Measurements from ENCODE around the gene SRGAP2.
"Not testable (repeated sequence)": the region's sequence is repeated elsewhere in the genome, so short reads cannot be mapped to it uniquely, and the experiment has no call there.

The SRGAP2 gene

GRCh38 chr1:206205569-206205968 is 2.2 kb downstream of the SRGAP2 start:
- DNase-seq (ENCODE audit: low spot score) = not testable (repeated sequence)

DNA sequence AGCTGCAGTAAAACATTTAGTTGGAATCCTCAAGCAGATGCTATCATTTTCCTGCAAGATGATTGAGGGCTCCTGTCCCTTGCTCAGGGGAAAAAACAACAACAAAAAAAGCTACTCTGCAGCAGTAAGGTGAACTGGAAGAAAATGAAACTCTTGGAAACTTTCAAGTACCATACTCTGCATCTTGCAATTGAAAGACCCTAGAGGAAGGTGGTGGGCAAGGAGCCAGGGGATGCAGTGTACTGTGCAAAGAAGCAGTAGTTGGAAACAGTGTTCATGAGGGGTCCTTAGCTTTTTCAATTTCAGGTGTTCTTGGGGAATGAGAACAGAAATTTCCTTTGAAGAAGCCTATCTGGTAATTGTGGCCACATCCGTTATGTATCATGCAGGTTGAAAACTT is 7.5 kb downstream of the SRGAP2 start:
- not testable (repeated sequence) for DNase-seq (ENCODE audit: low spot score)

GRCh38 chr1:206215600-206216392 is 12.5 kb downstream of the SRGAP2 start:
- DNase-seq (ENCODE audit: low spot score) = not testable (repeated sequence)

GRCh38 chr1:206218285-206218684 is 14.9 kb downstream of the SRGAP2 start:
- DNase-seq (ENCODE audit: low spot score) = not testable (repeated sequence)

DNA sequence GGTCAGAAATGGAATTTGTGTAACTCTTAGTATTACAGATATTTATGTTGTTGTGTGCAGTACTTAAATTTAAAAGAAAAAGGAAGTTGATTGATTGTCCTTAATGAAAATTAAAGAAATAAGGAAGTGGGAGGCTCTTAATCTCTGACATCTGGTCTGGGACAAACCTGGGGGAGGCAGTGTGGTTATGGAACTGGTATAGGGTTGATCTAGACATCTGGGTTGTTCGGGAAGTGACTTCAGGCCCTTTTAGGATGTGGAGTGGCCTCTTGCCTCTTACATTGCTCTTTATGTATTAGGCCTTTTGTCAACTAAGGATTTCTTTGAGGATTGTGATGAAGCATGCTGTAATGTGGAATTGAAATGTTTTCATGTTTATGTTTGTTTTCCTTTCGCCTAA is 15.4 kb downstream of the SRGAP2 start:
- DNase-seq (ENCODE audit: low spot score) = not testable (repeated sequence)

DNA sequence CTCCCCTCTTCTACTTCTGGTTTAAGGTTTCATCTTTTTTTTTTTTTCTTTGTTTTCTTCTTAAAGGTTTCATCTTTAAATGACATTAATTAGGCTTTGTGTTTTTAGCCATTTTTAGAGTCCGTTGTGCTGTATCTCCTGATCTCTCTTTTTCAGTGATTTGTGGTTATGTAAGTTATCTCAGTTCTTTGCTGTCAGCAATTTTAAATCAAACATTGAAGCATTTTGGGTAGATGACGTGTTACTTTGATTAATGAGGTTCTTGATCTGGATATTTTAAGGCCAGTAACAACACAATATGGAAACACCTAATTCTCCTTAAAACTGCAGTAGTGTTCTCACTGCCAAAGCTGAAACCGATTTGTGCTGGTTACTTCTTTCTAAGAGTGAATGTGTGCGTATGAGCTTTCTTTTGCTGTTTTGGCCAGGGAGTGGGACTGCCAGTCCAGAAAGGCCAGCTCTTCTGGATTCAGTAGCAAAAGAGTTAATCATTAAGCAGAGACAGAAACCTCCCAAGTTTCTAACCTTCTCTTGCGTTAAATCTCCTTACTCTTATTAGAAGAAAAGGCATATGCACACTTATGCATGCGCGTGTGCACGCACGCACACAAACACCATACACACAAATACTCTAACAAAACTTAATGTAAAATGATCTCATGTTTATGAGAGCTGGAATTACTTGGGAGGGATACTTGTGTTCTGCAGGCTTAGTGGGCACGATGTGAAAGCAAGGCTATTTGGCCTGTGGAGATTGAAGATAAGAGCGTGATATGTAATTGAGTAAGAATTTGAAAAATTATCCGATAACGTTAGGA is 16.4 kb downstream of the SRGAP2 start:
- DNase-seq (ENCODE audit: low spot score) = not testable (repeated sequence)

DNA sequence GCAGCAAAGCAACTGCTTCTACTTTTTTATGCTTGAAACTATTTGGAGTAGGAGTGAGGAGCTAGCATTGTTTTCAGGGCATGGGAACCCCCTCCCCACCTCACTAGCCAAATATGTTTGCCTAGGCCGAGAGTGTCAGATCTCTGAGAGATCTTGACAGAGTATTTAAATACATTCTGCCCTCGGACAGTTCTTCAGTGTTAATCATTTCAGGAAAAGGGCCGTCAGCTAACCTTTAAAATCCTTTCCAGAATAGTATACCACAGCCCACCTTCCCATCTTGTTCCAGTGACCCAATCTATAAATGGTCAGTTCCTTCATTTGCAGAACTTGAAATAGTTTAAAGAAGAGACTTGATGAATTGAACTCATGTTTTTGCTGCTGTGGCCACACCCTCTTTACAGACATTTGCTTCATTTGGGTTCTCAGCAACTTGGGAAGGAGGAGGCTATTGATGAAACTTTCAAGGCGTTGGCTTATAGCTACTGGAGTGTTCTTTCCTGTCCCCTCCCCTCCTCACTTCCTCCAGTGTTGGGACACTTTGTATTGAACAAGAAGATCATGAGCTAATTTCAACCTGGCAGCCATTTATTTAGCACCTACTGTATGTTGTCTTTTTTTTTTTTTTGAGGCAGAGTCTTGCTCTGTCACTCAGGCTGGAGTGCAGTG is 17.1 kb downstream of the SRGAP2 start:
- DNase-seq (ENCODE audit: low spot score) = not testable (repeated sequence)

GRCh38 chr1:206221585-206221984 is 18.2 kb downstream of the SRGAP2 start:
- not testable (repeated sequence) for DNase-seq (ENCODE audit: low spot score)

- DNase-seq (ENCODE audit: low spot score) = not testable (repeated sequence)
These were observed 20.9 kb downstream of the SRGAP2 start for GRCh38 chr1:206224190-206224776.

DNA sequence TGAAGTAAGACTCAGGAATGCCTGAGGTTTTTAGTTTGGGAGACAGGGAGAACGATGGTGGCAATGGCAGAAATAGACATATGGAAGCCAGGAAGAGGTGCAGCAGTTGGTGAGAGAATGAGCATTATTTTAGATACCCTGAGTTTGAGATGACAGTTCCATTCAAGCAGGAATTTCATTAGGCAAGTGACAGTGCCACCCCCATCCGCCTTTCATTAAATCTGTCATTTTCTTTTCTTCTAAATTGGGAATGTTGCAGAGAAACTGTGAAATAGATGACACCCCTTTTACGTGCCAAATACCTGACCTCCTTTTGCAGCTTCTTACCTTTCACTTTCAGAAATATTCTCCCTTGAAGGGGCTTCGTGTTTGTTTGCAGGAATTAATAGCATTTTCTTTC is 22.0 kb downstream of the SRGAP2 start:
- not testable (repeated sequence) for DNase-seq (ENCODE audit: low spot score)

DNA sequence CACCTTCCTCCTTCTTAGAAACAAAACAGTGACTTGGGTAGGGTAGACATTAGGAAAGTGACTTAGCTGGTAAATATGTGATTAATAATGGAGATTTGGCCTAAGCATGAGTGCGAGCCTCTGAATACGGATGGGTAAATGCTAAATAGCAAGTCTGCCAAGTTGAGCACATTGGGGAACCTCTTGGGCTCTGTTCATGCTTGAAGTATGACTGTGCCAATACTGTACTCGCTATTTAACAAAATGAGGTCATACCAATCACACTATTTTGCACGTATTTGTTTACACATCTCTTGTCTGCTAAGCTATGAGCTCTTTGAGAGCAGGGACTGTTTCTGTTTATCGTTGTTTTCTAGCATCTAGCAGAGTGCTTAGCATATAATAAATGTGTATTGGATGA is 23.5 kb downstream of the SRGAP2 start:
- DNase-seq (ENCODE audit: low spot score) = not testable (repeated sequence)

- DNase-seq (ENCODE audit: low spot score) = not testable (repeated sequence)
These were observed 25.9 kb downstream of the SRGAP2 start for GRCh38 chr1:206229286-206229685.

- not testable (repeated sequence) for DNase-seq (ENCODE audit: low spot score)
These were observed 28.6 kb downstream of the SRGAP2 start for GRCh38 chr1:206231989-206232388.

- not testable (repeated sequence) for DNase-seq (ENCODE audit: low spot score)
These were observed 29.8 kb downstream of the SRGAP2 start for GRCh38 chr1:206232970-206233645.

DNA sequence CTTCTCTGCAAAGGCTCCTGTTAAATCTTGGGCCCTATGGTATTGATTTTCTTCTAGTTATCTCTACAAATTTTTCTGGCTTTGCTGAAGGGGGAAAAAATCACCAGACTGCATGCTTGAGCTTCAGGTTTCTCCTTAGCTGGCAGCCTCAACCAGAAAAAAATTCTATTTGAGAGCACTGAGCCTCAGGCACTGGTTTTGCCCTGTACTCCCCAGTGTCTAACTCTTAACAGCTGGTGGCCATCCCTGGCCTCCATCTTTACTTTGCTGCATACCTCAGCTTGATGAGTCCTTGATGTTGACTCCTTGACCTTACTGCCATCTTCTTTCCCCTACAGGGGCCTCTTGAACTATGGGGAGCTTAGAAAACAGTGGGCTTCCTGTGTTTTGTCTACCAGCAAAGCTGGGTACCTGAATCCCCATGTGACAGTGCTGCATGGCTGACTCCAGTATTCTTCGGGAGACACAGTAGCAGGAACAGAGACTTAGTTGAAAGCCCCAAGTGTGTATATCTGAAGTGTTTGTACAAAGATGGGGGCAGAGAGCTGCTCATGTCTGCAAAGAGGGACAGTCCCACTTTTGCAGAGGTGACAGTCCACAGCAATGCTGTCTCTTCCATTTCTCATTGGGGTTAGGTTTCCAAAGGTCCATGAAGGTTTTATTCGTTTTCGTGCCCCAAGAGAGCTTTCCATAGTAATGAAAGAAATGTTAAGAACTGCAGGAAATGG is 31.0 kb downstream of the SRGAP2 start:
- DNase-seq (ENCODE audit: low spot score) = not testable (repeated sequence)

DNA sequence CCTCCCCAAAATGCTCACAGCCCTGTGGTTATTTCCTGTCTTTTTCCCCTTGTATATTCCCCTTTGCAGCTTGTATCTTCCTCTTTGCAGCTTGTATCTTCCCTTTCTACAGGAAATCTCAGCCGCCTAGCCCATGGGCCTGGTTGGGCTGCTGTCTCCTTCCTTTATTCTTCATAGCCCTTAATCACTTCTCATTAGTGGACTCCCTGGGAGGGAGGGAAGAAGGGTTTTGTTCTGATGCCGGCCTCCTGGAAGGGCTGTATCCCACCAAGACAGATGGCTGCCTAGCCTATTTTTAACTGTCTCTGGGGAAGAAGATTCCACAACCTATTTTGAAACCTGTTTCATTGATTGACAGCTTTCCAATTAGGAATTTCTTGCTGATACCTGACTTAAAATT is 31.8 kb downstream of the SRGAP2 start:
- not testable (repeated sequence) for DNase-seq (ENCODE audit: low spot score)

GRCh38 chr1:206240288-206240687 is 36.9 kb downstream of the SRGAP2 start:
- DNase-seq (ENCODE audit: low spot score) = not testable (repeated sequence)

DNA sequence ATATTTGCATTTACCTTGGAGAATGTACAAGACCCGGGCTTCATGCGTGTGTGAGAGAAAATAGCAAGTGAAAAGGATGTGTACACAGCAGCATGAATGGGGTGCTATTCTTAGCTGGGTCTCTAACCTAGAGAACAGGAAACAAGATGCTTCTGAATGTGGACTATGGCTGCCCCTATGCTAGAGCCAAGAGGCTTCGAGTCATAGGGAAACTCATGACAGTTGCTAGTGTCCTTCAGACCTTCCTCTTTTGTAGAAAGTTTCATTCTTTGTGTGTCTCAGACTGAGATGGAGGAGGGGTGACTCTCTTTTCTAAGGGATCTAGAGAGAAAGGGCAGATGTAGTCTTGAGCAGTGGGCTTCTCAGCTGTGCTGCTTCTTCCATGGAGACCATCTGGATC is 40.0 kb downstream of the SRGAP2 start:
- DNase-seq (ENCODE audit: low spot score) = not testable (repeated sequence)

- not testable (repeated sequence) for DNase-seq (ENCODE audit: low spot score)
These were observed 42.1 kb downstream of the SRGAP2 start for GRCh38 chr1:206245479-206245878.

- not testable (repeated sequence) for DNase-seq (ENCODE audit: low spot score)
These were observed 43.0 kb downstream of the SRGAP2 start for GRCh38 chr1:206246129-206246886.
